ENCODE data around the gene ELOA. TPM values are rescaled to one million over a fixed set of nuclear protein-coding genes. Genes with fewer than 3 reads are reported as not detected.
A peak's percentile ranks its signal among the peaks of the same experiment; 100 is the strongest.
"Not testable (repeated sequence)": the region's sequence is repeated elsewhere in the genome, so short reads cannot be mapped to it uniquely, and the experiment has no call there.

Gene ELOA
- total RNA-seq, 4 donors from 2014 or later = 38.2 to 58.2 (median 42.8) TPM

DNA sequence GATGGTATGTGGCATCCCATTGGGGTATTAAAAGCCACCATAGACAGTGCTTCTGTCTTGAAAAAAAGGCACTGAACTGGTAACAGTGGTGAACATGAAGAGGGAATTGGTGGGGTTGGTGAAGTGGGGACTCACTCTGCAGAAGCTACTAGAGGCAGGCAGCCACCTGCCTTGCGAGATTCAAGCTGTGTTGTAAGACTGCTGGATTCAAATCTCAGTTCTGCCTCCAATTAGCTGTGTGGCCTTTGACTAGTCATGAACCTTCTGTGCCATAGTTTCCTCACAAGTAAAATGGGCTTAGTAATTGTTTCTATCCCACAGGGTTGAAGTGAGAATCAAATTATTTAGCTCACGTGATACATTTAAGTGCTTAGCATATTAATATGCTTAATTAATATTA lies 16.6 kb upstream of the ELOA start:
- Histone ChIP-seq H3K4me1 (peaks cover 16% of the 10 kb centered on the region), H3K36me3 (no peaks in the 10 kb centered on the region), H3K9me3 (no peaks in the 10 kb centered on the region), H3K4me3 (no peak overlapping the region), H3K27ac (no peak overlapping the region), H3K27me3 (no peaks in the 10 kb centered on the region)
- 89% methylated on average over 2 of the region's 2 CpGs for WGBS
- DNase-seq (ENCODE audit: low spot score in 2 of 2) = no peak
- TF ChIP-seq EP300 (IDR thresholded peaks at IDR 0.05) = no peak
- no peak for TF ChIP-seq POLR2A (IDR thresholded peaks at IDR 0.05)

DNA sequence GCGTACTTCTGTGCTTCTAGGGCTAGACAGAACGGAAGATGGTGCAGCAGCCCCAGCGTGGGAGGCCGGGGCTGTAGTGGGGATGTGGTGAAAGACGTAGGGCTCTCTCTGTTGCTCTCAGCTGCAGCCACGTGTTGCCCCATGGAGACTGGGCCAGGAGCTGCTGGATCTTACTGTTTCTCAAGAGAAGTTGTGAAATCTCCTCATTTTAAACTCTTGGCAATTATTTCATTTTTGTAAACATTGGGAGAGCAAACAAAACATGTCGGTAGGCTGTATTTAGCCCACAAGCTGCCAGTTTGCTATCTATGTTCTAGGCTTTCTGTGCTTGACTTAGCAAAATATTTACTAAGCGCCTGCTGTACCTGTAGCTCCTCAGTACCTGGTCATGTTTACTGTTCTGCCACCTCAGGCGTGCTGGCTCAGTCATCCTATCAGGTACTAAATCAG lies 15.9 kb upstream of the ELOA start:
- DNase-seq (ENCODE audit: low spot score in 2 of 2) = peak; percentile 80 to 83
- whole genome bisulfite sequencing = 54% methylated on average over 9 of the region's 9 CpGs
- Histone ChIP-seq H3K4me3 (no peak overlapping the region), H3K4me1 (peaks cover 16% of the 10 kb centered on the region), H3K9me3 (no peaks in the 10 kb centered on the region), H3K27me3 (no peaks in the 10 kb centered on the region), H3K36me3 (no peaks in the 10 kb centered on the region), H3K27ac (no peak overlapping the region)
- TF ChIP-seq EP300 (IDR thresholded peaks at IDR 0.05) = no peak
- no peak for TF ChIP-seq POLR2AphosphoS5 (IDR thresholded peaks at IDR 0.05)
- TF ChIP-seq POLR2A (IDR thresholded peaks at IDR 0.05) = no peak
- TF ChIP-seq, protein P1, sequence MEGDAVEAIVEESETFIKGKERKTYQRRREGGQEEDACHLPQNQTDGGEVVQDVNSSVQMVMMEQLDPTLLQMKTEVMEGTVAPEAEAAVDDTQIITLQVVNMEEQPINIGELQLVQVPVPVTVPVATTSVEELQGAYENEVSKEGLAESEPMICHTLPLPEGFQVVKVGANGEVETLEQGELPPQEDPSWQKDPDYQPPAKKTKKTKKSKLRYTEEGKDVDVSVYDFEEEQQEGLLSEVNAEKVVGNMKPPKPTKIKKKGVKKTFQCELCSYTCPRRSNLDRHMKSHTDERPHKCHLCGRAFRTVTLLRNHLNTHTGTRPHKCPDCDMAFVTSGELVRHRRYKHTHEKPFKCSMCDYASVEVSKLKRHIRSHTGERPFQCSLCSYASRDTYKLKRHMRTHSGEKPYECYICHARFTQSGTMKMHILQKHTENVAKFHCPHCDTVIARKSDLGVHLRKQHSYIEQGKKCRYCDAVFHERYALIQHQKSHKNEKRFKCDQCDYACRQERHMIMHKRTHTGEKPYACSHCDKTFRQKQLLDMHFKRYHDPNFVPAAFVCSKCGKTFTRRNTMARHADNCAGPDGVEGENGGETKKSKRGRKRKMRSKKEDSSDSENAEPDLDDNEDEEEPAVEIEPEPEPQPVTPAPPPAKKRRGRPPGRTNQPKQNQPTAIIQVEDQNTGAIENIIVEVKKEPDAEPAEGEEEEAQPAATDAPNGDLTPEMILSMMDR (IDR thresholded peaks at IDR 0.05) = no peak

DNA sequence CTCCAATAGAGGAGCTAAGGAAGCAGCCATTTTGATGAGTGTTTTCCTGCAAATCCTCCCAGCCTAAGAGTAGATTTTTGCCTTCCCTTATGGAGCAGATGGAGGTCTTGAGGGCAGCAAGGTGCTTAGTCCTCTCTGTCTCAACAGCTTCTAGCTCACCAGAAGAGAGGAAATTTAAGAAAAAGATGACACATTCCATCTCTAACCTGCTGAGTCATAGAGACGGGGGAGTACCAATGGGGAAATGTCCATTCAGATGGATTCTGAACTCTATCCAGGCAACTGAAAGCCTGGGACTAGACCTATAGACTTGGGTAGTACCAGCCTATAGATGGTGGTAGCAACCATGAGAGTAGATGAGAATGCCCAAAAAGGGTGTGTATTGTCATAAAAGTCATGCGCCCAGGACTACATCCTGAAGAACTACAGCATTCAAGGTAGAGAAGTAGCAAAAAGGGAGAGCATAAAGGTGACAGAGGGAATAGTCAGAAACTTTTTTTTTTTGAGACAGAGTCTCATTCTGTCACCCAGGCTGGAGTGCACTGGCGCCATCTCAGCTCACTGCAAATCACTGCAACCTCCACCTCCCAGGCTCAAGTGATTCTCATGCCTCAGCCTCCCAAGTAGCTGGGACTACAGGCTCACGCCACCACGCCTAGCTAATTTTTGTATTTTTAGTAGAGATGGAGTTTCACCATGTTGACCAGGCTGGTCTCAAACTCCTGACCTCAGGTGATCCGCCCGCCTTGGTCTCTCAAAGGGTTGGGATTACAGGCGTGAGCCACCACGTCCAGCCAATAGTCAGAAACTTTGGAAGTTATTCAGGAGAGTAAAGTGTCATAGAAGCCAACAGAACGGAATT lies 10.7 kb upstream of the ELOA start:
- Histone ChIP-seq H3K27ac (no peak overlapping the region), H3K4me3 (no peak overlapping the region), H3K36me3 (no peaks in the 10 kb centered on the region), H3K27me3 (no peaks in the 10 kb centered on the region), H3K9me3 (no peaks in the 10 kb centered on the region), H3K4me1 (peaks cover 8% of the 10 kb centered on the region)
- TF ChIP-seq EP300 (IDR thresholded peaks at IDR 0.05) (no peak), POLR2A (IDR thresholded peaks at IDR 0.05) (no peak), POLR2AphosphoS5 (IDR thresholded peaks at IDR 0.05) (no peak)
- TF ChIP-seq, protein P1 (IDR thresholded peaks at IDR 0.05) = no peak
- 95% methylated on average over 10 of the region's 10 CpGs for WGBS
- no peak for DNase-seq (ENCODE audit: low spot score in 2 of 2)

DNA sequence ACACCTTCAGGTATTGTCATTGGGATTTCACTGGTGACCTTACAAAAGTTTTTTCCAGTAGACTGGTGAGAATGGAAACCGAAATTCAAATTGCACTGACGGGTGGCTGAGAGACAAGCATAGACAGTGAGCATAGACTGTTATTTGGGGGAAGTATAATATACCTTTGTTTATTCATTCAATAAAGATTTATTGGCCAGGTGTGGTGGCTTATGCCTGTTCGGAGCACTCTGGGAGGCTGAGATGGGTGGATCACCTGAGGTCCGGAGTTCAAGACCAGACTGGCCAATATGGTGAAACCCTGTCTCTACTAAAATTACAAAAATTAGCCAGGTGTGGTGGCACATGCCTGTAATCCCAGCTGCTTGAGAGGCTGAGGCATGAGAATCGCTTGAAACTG lies 10.0 kb upstream of the ELOA start:
- H3K4me3 ChIP-seq; H3K9me3 ChIP-seq; DNase-seq (ENCODE audit: low spot score in 2 of 2); H3K4me1 ChIP-seq; H3K27me3 ChIP-seq; H3K36me3 ChIP-seq; H3K27ac ChIP-seq: not testable (repeated sequence)
- 96% methylated on average over 5 of the region's 5 CpGs for WGBS

DNA sequence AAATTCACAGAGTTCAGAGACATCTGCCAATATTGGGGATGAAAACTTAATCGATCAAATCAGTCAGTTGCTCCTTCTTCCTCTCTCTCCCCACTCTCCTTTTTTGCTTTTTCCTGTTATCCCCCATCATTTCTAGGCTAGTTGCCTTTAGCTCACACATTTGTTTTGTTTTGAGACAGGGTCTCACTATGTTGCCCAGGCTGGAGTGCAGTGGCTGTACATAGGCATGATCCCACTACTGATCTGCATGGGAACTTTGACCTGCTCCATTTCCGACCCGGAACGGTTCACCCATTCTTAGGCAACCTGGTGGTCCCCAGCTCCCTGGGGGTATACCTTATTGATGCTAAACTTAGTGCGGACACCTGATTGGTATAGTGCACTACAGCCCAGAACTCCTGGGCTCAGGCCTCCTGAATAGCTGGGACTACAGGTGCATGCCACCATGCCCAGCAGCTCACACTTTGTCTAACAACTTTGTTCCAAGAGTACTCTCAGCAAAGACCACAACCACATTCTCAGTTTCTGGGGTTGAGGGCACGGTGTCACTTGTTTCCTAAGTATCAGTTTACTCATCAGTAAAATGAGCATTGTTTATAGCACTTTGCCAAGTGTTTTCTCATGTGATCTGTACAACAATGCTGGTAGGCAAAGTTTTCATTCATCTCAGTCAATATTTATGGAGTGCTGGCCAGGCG lies 6.7 kb upstream of the ELOA start:
- H3K27me3 ChIP-seq = no peaks in the 10 kb centered on the region
- H3K4me3 ChIP-seq = no peak overlapping the region
- no peak for DNase-seq (ENCODE audit: low spot score in 2 of 2)
- H3K9me3 ChIP-seq = no peaks in the 10 kb centered on the region
- H3K4me1 ChIP-seq = no peaks in the 10 kb centered on the region
- TF ChIP-seq, protein P1 (IDR thresholded peaks at IDR 0.05) = no peak
- TF ChIP-seq POLR2AphosphoS5 (IDR thresholded peaks at IDR 0.05) (no peak), POLR2A (IDR thresholded peaks at IDR 0.05) (no peak), EP300 (IDR thresholded peaks at IDR 0.05) (no peak)
- 94% methylated on average over 7 of the region's 7 CpGs for WGBS
- H3K27ac ChIP-seq = no peak overlapping the region
- no peaks in the 10 kb centered on the region for H3K36me3 ChIP-seq

DNA sequence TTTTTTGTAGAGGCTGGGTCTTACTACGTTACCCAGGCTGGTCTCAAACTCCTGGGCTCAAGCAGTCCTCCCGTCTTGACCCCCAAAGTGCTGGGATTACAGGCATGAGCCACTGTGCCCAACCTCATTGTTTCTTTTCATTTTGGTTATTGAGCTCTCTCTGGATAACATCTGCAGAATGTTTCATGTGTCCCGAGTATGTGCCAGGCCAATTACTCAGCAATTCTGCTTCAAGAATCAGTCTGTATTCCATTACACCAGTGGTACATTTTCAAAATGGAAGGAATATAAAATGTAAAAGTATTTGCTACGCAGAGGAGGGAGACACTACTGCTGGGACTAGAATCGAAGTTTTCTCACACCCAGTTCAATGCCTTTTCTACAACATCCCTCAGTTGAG lies 1.7 kb upstream of the ELOA start:
- Histone ChIP-seq H3K27me3 (no peaks in the 10 kb centered on the region), H3K4me3 (no peak overlapping the region), H3K9me3 (no peaks in the 10 kb centered on the region), H3K4me1 (peaks cover 29% of the 10 kb centered on the region), H3K27ac (no peak overlapping the region), H3K36me3 (peaks cover 4% of the 10 kb centered on the region)
- WGBS = 68% methylated on average over 5 of the region's 5 CpGs
- TF ChIP-seq EP300 (IDR thresholded peaks at IDR 0.05) = no peak
- TF ChIP-seq POLR2AphosphoS5 (IDR thresholded peaks at IDR 0.05) = no peak
- TF ChIP-seq, protein P1 (IDR thresholded peaks at IDR 0.05) = no peak
- no peak for TF ChIP-seq POLR2A (IDR thresholded peaks at IDR 0.05)
- DNase-seq (ENCODE audit: low spot score in 2 of 2) = no peak

All from suprapubic skin (tissue), 4 donors.